NCI-H2107 treated with DMSO at 0.1 percent for 48 hours (cell line): ENCODE measurements around the gene WSCD2.

Experiments
- DNase-seq: peaks from one replicate; lab custom pipeline; 2025; ENCODE audit not compliant: unreplicated experiment; lab: John Stamatoyannopoulos, UW

The WSCD2 gene

DNA sequence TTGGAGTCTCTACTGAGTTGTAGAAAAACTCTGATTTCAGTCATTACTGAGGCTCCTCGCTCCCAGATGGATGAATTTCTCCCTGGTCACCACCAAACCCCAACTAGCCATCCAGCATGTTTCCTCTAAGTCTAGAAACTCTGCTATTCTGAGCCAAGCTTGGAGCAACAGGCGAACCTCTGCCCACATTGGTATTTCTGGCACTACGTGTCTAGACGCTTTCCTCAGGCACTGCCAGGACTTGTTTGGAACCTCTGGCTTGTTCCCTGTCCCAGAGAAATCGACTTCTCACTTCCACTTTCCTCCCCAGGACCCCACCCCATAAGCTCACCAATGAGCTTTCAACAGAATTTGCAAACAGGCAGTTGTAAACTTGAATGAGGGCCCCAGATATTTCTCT lies 27.6 kb downstream of the WSCD2 start:
- DNase-seq = no peak

- no peak for DNase-seq
Observed at GRCh38 chr12:108157870-108158459, 28.9 kb downstream of the WSCD2 start.

DNA sequence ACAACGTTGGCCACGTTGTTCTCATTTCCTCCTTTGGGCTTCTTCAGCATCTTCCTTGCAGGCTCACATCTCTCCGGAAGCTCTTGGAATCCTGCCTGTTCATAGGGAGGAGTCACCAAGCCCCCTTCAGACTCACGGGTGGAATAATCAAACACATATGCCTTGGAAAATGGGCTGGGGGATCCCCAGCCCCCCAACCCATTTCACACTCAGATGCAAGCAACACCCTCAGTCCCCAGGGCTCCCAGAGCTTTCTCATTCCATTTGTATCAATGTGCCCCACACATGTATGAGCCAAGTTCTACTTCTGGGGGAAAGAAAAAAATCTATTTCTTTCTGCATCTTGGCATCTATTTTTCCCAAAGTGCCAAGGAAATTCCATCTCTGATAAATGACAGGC lies 33.1 kb downstream of the WSCD2 start:
- no peak for DNase-seq

- no peak for DNase-seq
Observed at GRCh38 chr12:108166505-108166904, 37.4 kb downstream of the WSCD2 start.

DNA sequence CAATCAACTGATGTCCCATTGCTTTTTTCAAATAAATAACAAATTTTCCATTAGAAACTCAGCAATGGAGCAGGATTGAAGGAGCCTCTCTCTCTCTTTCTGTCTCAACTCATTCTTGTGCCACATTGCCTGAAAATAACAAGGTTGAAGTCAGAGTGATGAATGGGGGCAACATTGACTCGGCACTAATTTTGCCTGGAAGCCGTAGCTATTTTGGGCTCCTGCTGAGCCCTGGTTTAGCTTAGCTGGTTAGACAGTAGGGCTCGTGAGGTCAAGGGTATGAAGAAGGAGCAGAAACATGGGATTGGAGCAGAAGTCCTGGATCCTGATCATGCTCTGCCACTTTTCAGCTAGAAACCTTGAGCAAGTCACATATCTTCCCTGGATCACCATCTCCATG lies 38.9 kb downstream of the WSCD2 start:
- DNase-seq = no peak

GRCh38 chr12:108169708-108170107 lies 40.6 kb downstream of the WSCD2 start:
- no peak for DNase-seq

- no peak for DNase-seq
Observed at GRCh38 chr12:108170164-108170563, 41.1 kb downstream of the WSCD2 start.

- no peak for DNase-seq
Observed at GRCh38 chr12:108172033-108172432, 42.9 kb downstream of the WSCD2 start.

GRCh38 chr12:108173160-108173559 lies 44.1 kb downstream of the WSCD2 start:
- DNase-seq = no peak

DNA sequence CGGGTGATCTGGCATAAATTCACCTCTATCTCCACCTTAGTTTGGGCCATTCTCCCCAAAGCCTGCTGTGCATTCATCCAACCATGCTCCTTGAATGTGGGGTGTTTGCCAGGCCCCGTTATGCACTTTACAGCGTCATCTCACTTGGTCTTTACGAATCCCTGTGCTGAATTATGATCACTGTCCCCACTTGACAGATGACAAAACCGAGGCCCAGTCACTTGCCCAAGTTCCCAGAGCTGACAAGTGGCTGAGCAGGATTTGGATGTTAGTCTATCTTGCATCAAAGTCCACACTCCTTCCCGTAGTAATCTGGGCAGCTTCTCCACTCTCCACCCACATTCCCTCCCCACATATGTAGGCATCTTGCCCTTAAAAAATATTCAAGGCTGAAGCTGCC lies 44.8 kb downstream of the WSCD2 start:
- no peak for DNase-seq

DNA sequence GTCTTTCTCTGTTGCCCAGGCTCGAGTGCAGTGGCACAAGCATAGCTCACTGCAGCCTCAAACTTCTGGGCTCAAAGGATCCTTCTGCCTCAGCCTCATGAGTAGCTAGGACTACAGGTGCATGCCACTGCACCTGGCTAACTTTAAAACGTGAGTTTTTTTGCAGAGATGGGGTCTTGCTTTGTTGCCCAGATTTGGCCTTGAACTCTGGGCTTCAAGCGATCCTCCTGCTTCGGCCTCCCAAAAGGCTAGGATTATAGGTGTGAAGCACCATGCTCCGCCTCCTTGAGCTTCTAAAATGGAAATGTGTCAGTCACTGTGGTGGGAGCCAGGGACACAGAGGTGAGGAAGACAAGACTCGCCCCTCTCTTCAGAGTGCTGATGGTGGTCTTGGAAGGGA lies 45.6 kb downstream of the WSCD2 start:
- DNase-seq = no peak

DNA sequence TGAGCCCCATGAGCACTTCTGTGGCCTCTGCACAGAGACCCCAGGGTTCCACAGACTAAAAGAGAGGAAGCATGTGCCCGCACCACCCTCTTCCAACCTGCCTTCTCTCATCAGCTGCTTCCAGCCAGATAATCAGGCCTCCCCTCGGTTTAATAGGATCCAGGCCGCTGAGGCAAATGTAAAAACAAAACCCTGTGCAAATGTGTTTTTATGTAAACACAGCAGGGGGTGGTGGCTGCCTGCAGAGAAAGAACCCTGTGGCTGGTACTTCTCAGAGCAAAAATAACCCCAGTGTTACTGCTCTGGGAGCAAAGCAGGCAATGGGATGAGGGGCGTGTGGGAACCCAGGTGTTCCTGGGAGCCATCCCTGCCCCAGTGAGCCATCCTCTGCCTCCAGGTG lies 46.2 kb downstream of the WSCD2 start:
- DNase-seq = peak; percentile 33

DNA sequence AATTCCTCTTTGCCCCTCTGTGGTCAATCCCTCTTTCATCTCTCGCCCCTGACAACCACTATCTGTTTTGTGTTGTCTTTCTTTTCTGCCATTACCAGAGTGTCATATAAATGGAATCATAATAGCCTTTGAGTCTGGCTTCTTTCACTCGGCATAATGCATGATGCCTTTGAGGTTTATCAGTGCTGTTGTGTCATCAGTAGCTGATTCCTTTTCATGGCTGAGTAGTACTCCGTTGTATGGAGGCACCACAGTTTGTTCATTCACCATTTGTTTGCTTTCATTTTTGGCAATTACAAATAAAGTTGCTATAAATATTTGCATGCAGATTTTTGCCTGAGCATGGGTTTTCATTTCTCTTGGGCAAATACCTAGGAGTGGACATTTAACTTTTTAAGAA lies 47.2 kb downstream of the WSCD2 start:
- DNase-seq = no peak

DNA sequence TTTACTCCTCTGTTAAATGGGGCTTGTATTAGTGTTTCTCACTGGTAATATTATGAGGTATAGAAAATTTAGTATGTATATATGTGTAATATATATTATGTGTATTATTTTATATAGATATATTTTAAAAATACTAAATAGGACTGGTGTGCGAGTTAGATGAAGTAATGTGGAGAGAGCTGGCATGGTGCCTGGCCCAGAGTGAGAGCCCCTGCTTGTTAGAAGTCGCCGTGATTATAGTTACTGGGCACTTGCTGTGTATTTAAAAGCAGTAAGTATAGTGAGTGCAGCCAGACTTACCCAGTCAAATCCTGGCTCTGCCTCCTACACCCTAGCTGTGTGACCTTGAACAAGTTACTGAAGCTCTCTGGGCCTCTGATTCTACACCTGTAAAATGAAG lies 48.0 kb downstream of the WSCD2 start:
- DNase-seq = no peak

DNA sequence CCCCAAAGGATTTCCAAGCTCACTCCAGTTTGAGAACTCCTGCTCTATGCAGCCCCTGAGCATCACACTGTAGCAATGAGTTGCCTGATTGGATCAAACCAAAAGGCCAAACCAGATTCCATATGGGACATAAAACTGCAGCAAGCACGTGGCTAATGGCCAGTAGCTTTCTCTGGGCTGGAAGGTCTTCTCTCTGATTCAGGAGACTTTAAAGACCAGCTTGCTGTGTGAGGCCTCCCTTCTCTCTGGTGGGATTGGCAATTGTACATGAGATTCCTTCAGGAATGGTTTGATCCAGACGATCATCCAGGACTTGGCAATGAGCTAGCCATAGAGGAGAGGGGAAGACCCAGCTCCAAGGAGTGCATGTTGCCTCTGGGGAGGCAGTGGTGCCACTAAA lies 50.2 kb downstream of the WSCD2 start:
- no peak for DNase-seq

DNA sequence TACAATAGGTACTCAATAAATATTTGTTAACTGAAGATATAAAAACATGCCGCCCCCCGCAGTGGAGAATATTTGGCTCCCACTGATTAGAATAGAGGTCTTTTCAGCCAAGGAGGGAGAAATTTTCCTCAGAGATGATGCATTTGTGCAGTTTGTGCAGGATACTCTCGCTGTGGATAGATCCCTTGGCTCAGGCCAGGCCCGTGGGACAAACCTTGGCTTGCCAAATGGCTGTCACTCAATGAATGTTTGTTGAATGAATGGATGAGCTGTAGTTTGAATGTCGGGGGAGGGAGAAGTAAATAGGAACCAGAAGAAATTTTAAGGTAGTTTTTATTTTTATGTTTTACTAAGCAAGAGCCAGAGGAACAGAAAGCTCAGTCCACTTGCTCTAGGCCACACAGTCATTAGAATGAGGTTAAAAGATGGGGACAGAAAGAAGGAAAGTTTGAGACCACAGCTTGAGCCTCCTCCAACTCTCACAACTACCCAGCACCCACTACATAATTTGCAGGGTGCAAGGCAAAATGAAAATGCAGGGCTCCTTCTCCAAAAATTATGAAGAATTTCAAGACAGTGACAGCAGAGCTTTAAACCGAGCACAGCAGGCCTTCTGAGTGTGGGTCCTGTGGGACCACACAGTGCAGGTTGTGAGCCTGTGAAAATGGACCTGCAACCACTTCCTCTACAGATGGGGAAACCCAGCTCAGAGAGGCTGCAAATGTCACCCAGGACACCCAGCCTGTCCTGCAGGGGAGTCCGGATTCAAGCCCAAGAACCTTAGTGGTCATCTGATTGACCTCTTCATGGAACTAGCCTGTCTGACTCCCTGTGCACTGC lies 51.4 kb downstream of the WSCD2 start:
- no peak for DNase-seq

DNA sequence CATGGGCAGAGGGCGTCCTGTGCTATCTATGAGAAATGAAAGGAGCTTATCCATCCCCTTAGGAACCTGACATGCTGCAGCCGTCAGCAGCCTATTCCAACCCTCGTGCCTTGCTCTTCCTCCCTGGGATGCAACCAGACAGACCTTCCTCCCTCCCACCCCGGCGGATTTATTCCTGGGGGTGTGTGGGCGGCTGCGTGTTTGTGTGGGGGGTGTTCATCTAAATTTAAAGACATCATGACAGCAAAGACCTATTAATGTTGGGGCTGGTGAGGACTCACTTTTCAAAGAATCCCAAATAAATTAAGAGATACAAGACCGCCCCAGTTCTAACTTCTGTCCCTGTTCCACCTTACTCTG lies 52.0 kb downstream of the WSCD2 start:
- no peak for DNase-seq

- no peak for DNase-seq
Observed at GRCh38 chr12:108182096-108182495, 53.0 kb downstream of the WSCD2 start.

GRCh38 chr12:108185002-108185401 lies 55.9 kb downstream of the WSCD2 start:
- DNase-seq = no peak

GRCh38 chr12:108187831-108188230 lies 58.7 kb downstream of the WSCD2 start:
- no peak for DNase-seq

GRCh38 chr12:108190529-108190928 lies 61.4 kb downstream of the WSCD2 start:
- DNase-seq = no peak

GRCh38 chr12:108191086-108191485 lies 62.0 kb downstream of the WSCD2 start:
- DNase-seq = no peak

- no peak for DNase-seq
Observed at GRCh38 chr12:108191938-108192337, 62.9 kb downstream of the WSCD2 start.
